PC-9 (cell line): Measurements from ENCODE around the gene USP22. TPM values are rescaled to one million over a fixed set of nuclear protein-coding genes. Genes with fewer than 3 reads are reported as not detected.

Experiments used
- BruUV-seq: library from RNA; stranded (reverse); fragments of 400-500 nt; replicated peaks from 2 replicates; lab custom pipeline; 2021; lab: Mats Ljungman, UMichigan
- CTCF ChIA-PET: fragments of 300-600 bp; sonication (Branson Sonifier 250); formaldehyde crosslinking; loops from one replicate; lab custom pipeline; 2022; ENCODE audit warnings: antibody characterized with exemption; lab: Charles Lee
- POLR2A ChIA-PET: fragments of 300-600 bp; sonication (Branson Sonifier 250); formaldehyde crosslinking; loops from one replicate; lab custom pipeline; 2022; ENCODE audit warnings: antibody characterized with exemption; ENCODE audit not compliant: unreplicated experiment; lab: Charles Lee
- DNase-seq, 2 experiments: peaks; one replicate each; pipeline versions ENCODE4 v3.0.0 to v3.0.0-alpha.2; 2015 to 2022; ENCODE audit warnings: mixed read lengths in 1 of 2
- H2AFZ ChIP-seq: fragments of 200-600 bp; sonication (generic); 2 replicates; pipeline ENCODE4 v1.8.1; 2017; ENCODE audit warnings: antibody characterized with exemption
- H3F3A ChIP-seq: fragments of 200-600 bp; sonication (generic); 2 replicates; pipeline ENCODE4 v1.8.1; 2017; ENCODE audit warnings: antibody characterized with exemption, mild to moderate bottlenecking, low read depth; ENCODE audit not compliant: insufficient read depth
- H3K27ac ChIP-seq: fragments of 200-600 bp; sonication (generic); 2 replicates; pipeline ENCODE4 v1.6.1; 2016; ENCODE audit warnings: mixed run types
- H3K27me3 ChIP-seq: fragments of 200-600 bp; sonication (generic); 2 replicates; pipeline ENCODE4 v1.6.1; 2016; ENCODE audit warnings: low read depth, mixed run types; ENCODE audit not compliant: insufficient read depth
- H3K36me3 ChIP-seq: fragments of 200-600 bp; sonication (generic); 2 replicates; pipeline ENCODE4 v1.6.1; 2016; ENCODE audit warnings: low read depth, mixed run types
- H3K4me1 ChIP-seq: fragments of 200-600 bp; sonication (generic); replicated peaks from 2 replicates; pipeline ENCODE4 v1.6.1; 2016; ENCODE audit warnings: mixed run types; ENCODE audit not compliant: insufficient read depth
- H3K4me2 ChIP-seq: fragments of 200-600 bp; sonication (generic); 2 replicates; pipeline ENCODE4 v1.6.1; 2017; ENCODE audit warnings: mixed run types
- H3K4me3 ChIP-seq: fragments of 200-600 bp; sonication (generic); 2 replicates; pipeline ENCODE4 v1.6.1; 2016; ENCODE audit warnings: mixed run types
- H3K79me2 ChIP-seq: fragments of 200-600 bp; sonication (generic); 2 replicates; pipeline ENCODE4 v1.6.1; 2017; ENCODE audit warnings: low read depth, mixed run types
- H3K9me2 ChIP-seq: fragments of 200-600 bp; sonication (generic); 2 replicates; pipeline ENCODE4 v1.8.1; 2017; ENCODE audit warnings: mild to moderate bottlenecking; ENCODE audit not compliant: insufficient read depth
- H3K9me3 ChIP-seq: fragments of 200-600 bp; sonication (generic); 2 replicates; pipeline ENCODE4 v1.8.1; 2016; ENCODE audit warnings: low read depth; ENCODE audit not compliant: insufficient read depth
- H4K20me1 ChIP-seq: fragments of 200-600 bp; sonication (generic); 2 replicates; pipeline ENCODE4 v1.8.1; 2017; ENCODE audit not compliant: insufficient read depth
- CTCF ChIP-seq: fragments of 200-600 bp; sonication (generic); conservative IDR thresholded peaks from 2 replicates; pipeline ENCODE4 v1.6.1; 2017; ENCODE audit warnings: mixed run types, antibody characterized with exemption, mild to moderate bottlenecking, moderate library complexity
- EZH2 ChIP-seq: fragments of 200-600 bp; sonication (generic); IDR thresholded peaks from 2 replicates; pipeline ENCODE4 v1.8.0; 2017; ENCODE audit warnings: antibody characterized with exemption, low read depth
- intact Hi-C: fragments of 100-400 bp; cut with micrococcal nuclease; formaldehyde crosslinking; loops from one replicate; pipeline ENCODE4 v1.10.0; 2022; ENCODE audit not compliant: unreplicated experiment
- total RNA-seq: library from RNA; stranded (reverse); gene quantifications from 2 replicates; pipeline ENCODE4 v1.2.3, GENCODE V29; 2021

Gene USP22
- total RNA-seq, 1 experiment from 2014 or later = 296 TPM

DNA sequence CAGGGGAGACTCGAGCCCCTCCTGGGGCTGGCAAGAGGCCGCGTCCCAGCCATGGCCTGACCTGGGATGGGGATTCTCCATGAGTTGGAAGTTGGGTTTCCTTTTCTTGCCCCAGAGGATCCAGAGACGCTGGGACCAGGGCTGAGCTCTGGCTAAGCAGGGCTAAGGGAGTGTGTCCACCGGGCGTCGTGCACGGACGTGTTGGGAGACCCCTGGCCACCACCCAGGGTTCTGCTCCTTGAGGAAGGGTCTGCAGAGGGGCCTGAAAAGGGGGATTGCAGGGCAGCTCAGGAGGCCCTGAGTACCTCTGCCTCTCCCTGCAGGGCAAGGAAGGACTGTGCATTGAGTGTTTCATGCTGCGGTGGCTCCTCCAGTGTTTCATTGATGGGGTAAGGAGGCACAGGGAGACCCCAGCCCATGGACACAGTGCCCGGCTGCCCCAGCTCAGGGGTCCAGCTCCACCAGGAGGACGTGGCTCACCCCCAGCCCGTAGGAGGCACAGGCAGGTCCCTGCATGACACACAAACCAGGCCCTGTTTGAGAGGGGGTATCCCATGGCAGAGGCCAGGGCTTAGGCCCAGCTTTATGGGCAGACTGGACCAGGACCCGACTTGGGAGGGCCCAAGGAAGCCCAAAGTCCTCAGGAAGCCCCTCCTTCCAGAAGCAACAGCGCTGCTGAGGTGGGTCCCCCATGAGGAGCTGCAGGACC lies 47.5 kb downstream of the USP22 start:
- intact Hi-C loops = no loop called here
- Histone ChIP-seq H3K9me3 (no peaks in the 10 kb centered on the region), H3K9me2 (no peaks in the 10 kb centered on the region), H4K20me1 (peaks cover 20% of the 10 kb centered on the region), H3K4me3 (no peak overlapping the region), H3K27ac (no peak overlapping the region), H2AFZ (no peak overlapping the region), H3F3A (peaks cover 15% of the 10 kb centered on the region; the same call in 1 of the 2 replicates), H3K4me1 (no peaks in the 10 kb centered on the region), H3K36me3 (no peaks in the 10 kb centered on the region), H3K4me2 (no peak overlapping the region), H3K27me3 (no peaks in the 10 kb centered on the region), H3K79me2 (no peaks in the 10 kb centered on the region)
- ChIA-PET CTCF (interaction anchor here (0.6 kb wide), 1 partner anchor 1173 kb away, joined by 3 read pairs; no protein-coding TSS in a partner anchor), POLR2A (no interaction called here)
- DNase-seq = peak in 1 of 2 experiments; percentile 12
- TF ChIP-seq CTCF = no peak
- no peak for TF ChIP-seq EZH2
- no TSS peak for BruUV-seq

GRCh38 chr17:20994779-20995149 lies 48.0 kb downstream of the USP22 start:
- BruUV-seq = no TSS peak
- Histone ChIP-seq H3K79me2 (no peaks in the 10 kb centered on the region), H3F3A (peaks cover 11% of the 10 kb centered on the region; the same call in 1 of the 2 replicates), H3K9me2 (no peaks in the 10 kb centered on the region), H2AFZ (no peak overlapping the region), H3K27me3 (no peaks in the 10 kb centered on the region), H3K4me3 (no peak overlapping the region), H3K4me1 (no peaks in the 10 kb centered on the region), H3K9me3 (no peaks in the 10 kb centered on the region), H4K20me1 (peaks cover 14% of the 10 kb centered on the region), H3K27ac (no peak overlapping the region), H3K36me3 (no peaks in the 10 kb centered on the region), H3K4me2 (no peak overlapping the region)
- POLR2A ChIA-PET = no interaction called here
- TF ChIP-seq EZH2 = no peak
- no peak for TF ChIP-seq CTCF
- CTCF ChIA-PET = no interaction called here
- intact Hi-C loops = loop anchor here (5.0 kb wide), 1 partner anchor 872 kb away; no protein-coding TSS in a partner anchor
- no peak for DNase-seq

- CTCF ChIA-PET = interaction anchor here (0.5 to 0.9 kb wide), 2 partner anchors 150 to 932 kb away, joined by 6 to 10 read pairs; no protein-coding TSS in a partner anchor
- no peak overlapping the region for H3K4me3 ChIP-seq
Observed at GRCh38 chr17:20993863-20994778, 48.7 kb downstream of the USP22 start.

More at GRCh38 chr17:20993863-20994778, 48.7 kb downstream of the USP22 start:
- Histone ChIP-seq H3K4me2 (no peak overlapping the region), H3K79me2 (no peaks in the 10 kb centered on the region), H4K20me1 (peaks cover 8% of the 10 kb centered on the region), H3K4me1 (no peaks in the 10 kb centered on the region), H3F3A (peaks cover 4% of the 10 kb centered on the region; the same call in 1 of the 2 replicates), H3K9me3 (no peaks in the 10 kb centered on the region), H3K27me3 (no peaks in the 10 kb centered on the region), H3K9me2 (no peaks in the 10 kb centered on the region), H2AFZ (no peak overlapping the region), H3K36me3 (no peaks in the 10 kb centered on the region), H3K27ac (no peak overlapping the region)
- no TSS peak for BruUV-seq
- TF ChIP-seq EZH2 (no peak), CTCF (no peak)
- intact Hi-C loops = loop anchor here (1.0 to 5.0 kb wide), 5 partner anchors 49 to 872 kb away; no protein-coding TSS in a partner anchor
- POLR2A ChIA-PET = no interaction called here
- no peak for DNase-seq
